Measurements from ENCODE around the gene CRHR1.

DNA sequence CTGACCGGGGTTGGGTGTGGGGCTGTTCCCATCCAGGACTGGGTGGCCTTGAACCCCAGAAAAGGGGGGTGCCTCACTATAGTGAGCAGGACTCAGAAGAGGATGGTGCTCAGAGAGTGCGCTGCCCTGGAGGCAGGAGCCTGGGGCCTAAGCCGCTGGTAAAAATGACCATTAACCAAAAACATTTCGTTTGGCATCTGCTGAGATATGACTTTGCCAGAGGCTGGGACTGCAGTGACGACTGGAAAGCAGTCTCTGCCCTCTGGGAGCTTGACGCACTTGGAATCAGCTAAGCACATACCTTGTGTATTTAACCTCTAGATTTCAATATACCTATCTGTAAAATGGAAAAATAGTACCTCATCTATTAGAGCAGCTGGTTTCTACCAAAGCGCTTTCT lies 7.2 kb upstream of the CRHR1 start:
- TF ChIP-seq EP300 (IDR thresholded peaks at IDR 0.05; ENCODE audit: borderline replicate concordance) (no peak), CREB1 (IDR thresholded peaks at IDR 0.05; ENCODE audit: low read depth) (no peak), FOXM1 (IDR thresholded peaks at IDR 0.05; ENCODE audit: borderline replicate concordance, low read depth) (no peak), ZBTB7A (IDR thresholded peaks at IDR 0.05; ENCODE audit: low read depth) (no peak), NFIC (IDR thresholded peaks at IDR 0.05) (no peak), TAF1 (IDR thresholded peaks at IDR 0.05; ENCODE audit: low read depth) (no peak), TEAD4 (IDR thresholded peaks at IDR 0.05) (no peak), RAD21 (IDR thresholded peaks at IDR 0.05; ENCODE audit: low read depth) (no peak), CEBPB (IDR thresholded peaks at IDR 0.05) (no peak), YY1 (IDR thresholded peaks at IDR 0.05; ENCODE audit: low read depth) (no peak), EGR1 (IDR thresholded peaks at IDR 0.05) (no peak)
- TF ChIP-seq, protein P1, sequence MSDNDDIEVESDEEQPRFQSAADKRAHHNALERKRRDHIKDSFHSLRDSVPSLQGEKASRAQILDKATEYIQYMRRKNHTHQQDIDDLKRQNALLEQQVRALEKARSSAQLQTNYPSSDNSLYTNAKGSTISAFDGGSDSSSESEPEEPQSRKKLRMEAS (IDR thresholded peaks at IDR 0.05), result no peak
- TF ChIP-seq, protein P2, sequence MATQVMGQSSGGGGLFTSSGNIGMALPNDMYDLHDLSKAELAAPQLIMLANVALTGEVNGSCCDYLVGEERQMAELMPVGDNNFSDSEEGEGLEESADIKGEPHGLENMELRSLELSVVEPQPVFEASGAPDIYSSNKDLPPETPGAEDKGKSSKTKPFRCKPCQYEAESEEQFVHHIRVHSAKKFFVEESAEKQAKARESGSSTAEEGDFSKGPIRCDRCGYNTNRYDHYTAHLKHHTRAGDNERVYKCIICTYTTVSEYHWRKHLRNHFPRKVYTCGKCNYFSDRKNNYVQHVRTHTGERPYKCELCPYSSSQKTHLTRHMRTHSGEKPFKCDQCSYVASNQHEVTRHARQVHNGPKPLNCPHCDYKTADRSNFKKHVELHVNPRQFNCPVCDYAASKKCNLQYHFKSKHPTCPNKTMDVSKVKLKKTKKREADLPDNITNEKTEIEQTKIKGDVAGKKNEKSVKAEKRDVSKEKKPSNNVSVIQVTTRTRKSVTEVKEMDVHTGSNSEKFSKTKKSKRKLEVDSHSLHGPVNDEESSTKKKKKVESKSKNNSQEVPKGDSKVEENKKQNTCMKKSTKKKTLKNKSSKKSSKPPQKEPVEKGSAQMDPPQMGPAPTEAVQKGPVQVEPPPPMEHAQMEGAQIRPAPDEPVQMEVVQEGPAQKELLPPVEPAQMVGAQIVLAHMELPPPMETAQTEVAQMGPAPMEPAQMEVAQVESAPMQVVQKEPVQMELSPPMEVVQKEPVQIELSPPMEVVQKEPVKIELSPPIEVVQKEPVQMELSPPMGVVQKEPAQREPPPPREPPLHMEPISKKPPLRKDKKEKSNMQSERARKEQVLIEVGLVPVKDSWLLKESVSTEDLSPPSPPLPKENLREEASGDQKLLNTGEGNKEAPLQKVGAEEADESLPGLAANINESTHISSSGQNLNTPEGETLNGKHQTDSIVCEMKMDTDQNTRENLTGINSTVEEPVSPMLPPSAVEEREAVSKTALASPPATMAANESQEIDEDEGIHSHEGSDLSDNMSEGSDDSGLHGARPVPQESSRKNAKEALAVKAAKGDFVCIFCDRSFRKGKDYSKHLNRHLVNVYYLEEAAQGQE (IDR thresholded peaks at IDR 0.05; ENCODE audit: low read depth), result no peak
- TF ChIP-seq, protein P3, sequence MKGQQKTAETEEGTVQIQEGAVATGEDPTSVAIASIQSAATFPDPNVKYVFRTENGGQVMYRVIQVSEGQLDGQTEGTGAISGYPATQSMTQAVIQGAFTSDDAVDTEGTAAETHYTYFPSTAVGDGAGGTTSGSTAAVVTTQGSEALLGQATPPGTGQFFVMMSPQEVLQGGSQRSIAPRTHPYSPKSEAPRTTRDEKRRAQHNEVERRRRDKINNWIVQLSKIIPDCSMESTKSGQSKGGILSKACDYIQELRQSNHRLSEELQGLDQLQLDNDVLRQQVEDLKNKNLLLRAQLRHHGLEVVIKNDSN (IDR thresholded peaks at IDR 0.05), result no peak

Measured in Ishikawa (cell line).